CD14-positive monocyte (primary cell): ENCODE results near the gene PSMD9. TPM values are rescaled to one million over a fixed set of nuclear protein-coding genes. Genes with fewer than 3 reads are reported as not detected.

Experiments
- DNase-seq, 3 donors: peaks; one replicate each; pipeline ENCODE4 v3.0.0-alpha.2; 2011 to 2022
- H2AFZ ChIP-seq: 2 replicates; pipeline ENCODE4 v1.6.0; 2012; ENCODE audit warnings: mild to moderate bottlenecking, low read depth, low read length, inconsistent platforms; ENCODE audit not compliant: insufficient read depth, poor library complexity, severe bottlenecking
- H3K27ac ChIP-seq, 2 donors: 1 replicate in 1 of 2; 2 replicates in 1 of 2; pipeline ENCODE4 v1.5.1; 2012 to 2013; ENCODE audit warnings: low read length in 2 of 2, control low read depth in 1 of 2, inconsistent platforms in 1 of 2, low read depth in 1 of 2, mild to moderate bottlenecking in 1 of 2
- H3K27me3 ChIP-seq, 2 donors: one replicate each; pipeline versions ENCODE4 v1.6.0 to v1.6.1; 2011 to 2013; ENCODE audit warnings: low read length in 2 of 2; ENCODE audit not compliant: control insufficient read depth in 2 of 2, insufficient read depth in 2 of 2
- H3K36me3 ChIP-seq, 2 donors: replicated peaks in 1 of 2; 1 replicate in 1 of 2; 2 replicates in 1 of 2; pipeline versions ENCODE4 v1.5.1 to v1.6.1; 2012 to 2013; ENCODE audit warnings: low read length in 2 of 2, control low read depth in 1 of 2, inconsistent platforms in 1 of 2, mild to moderate bottlenecking in 1 of 2; ENCODE audit not compliant: insufficient read depth in 2 of 2, control insufficient read depth in 1 of 2
- H3K4me1 ChIP-seq, 2 donors: 1 replicate in 1 of 2; 2 replicates in 1 of 2; pipeline versions ENCODE4 v1.5.1 to v1.6.1; 2012 to 2013; ENCODE audit warnings: low read length in 2 of 2, control low read depth in 1 of 2, inconsistent platforms in 1 of 2, mild to moderate bottlenecking in 1 of 2, moderate library complexity in 1 of 2; ENCODE audit not compliant: insufficient read depth in 2 of 2, control insufficient read depth in 1 of 2
- H3K4me2 ChIP-seq: replicated peaks from 2 replicates; pipeline ENCODE3; 2012; ENCODE audit warnings: low read length, moderate library complexity, mild to moderate bottlenecking; ENCODE audit not compliant: poor library complexity, severe bottlenecking; ENCODE audit errors: extremely low read depth
- H3K4me3 ChIP-seq, 3 experiments: fragments of 200-600 bp in 1 of 3; sonication (generic) in 1 of 3; replicated peaks in 1 of 3; 1 replicate in 2 of 3; 2 replicates in 1 of 3; pipeline ENCODE4 v1.5.1; 2011 to 2013; ENCODE audit warnings: low read length in 3 of 3, mild to moderate bottlenecking in 3 of 3, control low read depth in 2 of 3, low read depth in 2 of 3, inconsistent platforms in 1 of 3, moderate library complexity in 1 of 3
- H3K79me2 ChIP-seq: 2 replicates; pipeline ENCODE4 v1.6.0; 2012; ENCODE audit warnings: mild to moderate bottlenecking, control low read depth, inconsistent platforms, low read length, moderate library complexity; ENCODE audit not compliant: insufficient read depth
- H3K9ac ChIP-seq: 2 replicates; pipeline ENCODE4 v1.6.0; 2017; ENCODE audit warnings: low read length, mild to moderate bottlenecking; ENCODE audit not compliant: insufficient read depth, poor library complexity, severe bottlenecking
- H3K9me3 ChIP-seq, 2 donors: replicated peaks in 1 of 2; 1 replicate in 1 of 2; 2 replicates in 1 of 2; pipeline versions ENCODE4 v1.5.1 to v1.6.1; 2012 to 2013; ENCODE audit warnings: low read length in 2 of 2, control low read depth in 1 of 2; ENCODE audit not compliant: control insufficient read depth in 1 of 2, insufficient read depth in 1 of 2
- H4K20me1 ChIP-seq: 2 replicates; pipeline ENCODE4 v1.6.0; 2012; ENCODE audit warnings: mild to moderate bottlenecking, low read length, control low read depth, moderate library complexity; ENCODE audit not compliant: insufficient read depth
- H3K27ac Mint-ChIP-seq, 7 donors: one replicate each; pipeline ENCODE4 v1.8.0; 2020; ENCODE audit warnings: mild to moderate bottlenecking in 7 of 7, mixed read lengths in 7 of 7, moderate library complexity in 6 of 7, inconsistent platforms in 2 of 7
- H3K27me3 Mint-ChIP-seq, 3 donors: one replicate each; pipeline ENCODE4 v1.8.0; 2021 to 2022; ENCODE audit warnings: low read depth in 3 of 3, mild to moderate bottlenecking in 3 of 3, mixed read lengths in 3 of 3, moderate library complexity in 3 of 3, inconsistent platforms in 1 of 3
- H3K36me3 Mint-ChIP-seq, 2 donors: one replicate each; pipeline ENCODE4 v1.8.0; 2020; ENCODE audit warnings: mixed read lengths in 2 of 2, inconsistent platforms in 1 of 2, mild to moderate bottlenecking in 1 of 2
- H3K4me1 Mint-ChIP-seq: one replicate; pipeline ENCODE4 v1.8.0; 2020; ENCODE audit warnings: mild to moderate bottlenecking, mixed read lengths
- H3K4me3 Mint-ChIP-seq, 2 donors: one replicate each; pipeline ENCODE4 v1.8.0; 2020; ENCODE audit warnings: mild to moderate bottlenecking in 2 of 2, mixed read lengths in 2 of 2, moderate library complexity in 1 of 2
- H3K9me3 Mint-ChIP-seq, 7 donors: one replicate each; pipeline ENCODE4 v1.8.0; 2020 to 2022; ENCODE audit warnings: mixed read lengths in 7 of 7, mild to moderate bottlenecking in 6 of 7, moderate library complexity in 6 of 7, inconsistent platforms in 2 of 7
- WGBS: methylation state at CpG from one replicate; pipeline ENCODE4 v1.1.5; 2013; ENCODE audit warnings: missing lambda C conversion rate; ENCODE audit not compliant: insufficient coverage; 5-methylcytosine and 5-hydroxymethylcytosine counted together
- intact Hi-C, 2 donors: fragments of 100-400 bp; cut with micrococcal nuclease; formaldehyde crosslinking; loops; one replicate each; pipeline versions ENCODE4 v1.15.0 to v1.15.1; 2023
- polyA plus RNA-seq, 3 donors: library from polyadenylated mRNA; depleted of rRNA in 1 of 3; unstranded in 2 of 3; stranded (reverse) in 1 of 3; fragments of 300-500 nt in 2 of 3; fragments of >200 nt in 1 of 3; fragmentation: Illumina TruSeq in 2 of 3; gene quantifications; 1 replicate in 2 of 3; 2 replicates in 1 of 3; pipeline ENCODE4 v1.2.3, GENCODE V29; 2012 to 2021
- TF ChIP-seq, protein P1 (sequence below): fragments of 200-600 bp; IDR thresholded peaks from one replicate; pipeline ENCODE4 v1.8.0; 2022; ENCODE audit warnings: antibody characterized with exemption, mild to moderate bottlenecking

PSMD9 gene
- polyA plus RNA-seq, 3 donors, result 89.6 to 135 (median 93.3) TPM

DNA sequence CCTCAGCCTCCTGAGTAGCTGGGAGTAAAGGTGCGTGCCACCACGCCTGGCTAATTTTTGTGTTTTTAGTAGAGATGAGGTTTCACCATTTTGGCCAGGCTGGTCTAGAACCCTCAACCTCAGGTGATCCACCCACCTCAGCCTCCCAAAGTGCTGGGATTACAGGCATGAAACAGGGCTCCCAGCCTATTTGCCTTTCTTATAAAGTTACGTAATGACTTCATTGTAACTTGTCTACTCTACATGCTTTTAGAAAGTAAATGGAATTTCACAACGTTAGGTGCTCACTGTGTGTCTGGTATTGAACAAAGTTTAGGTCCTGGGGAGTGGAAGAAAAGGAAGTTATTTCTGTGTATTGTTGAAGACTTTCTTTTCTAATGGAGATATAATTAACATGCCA, 42.3 kb downstream of the PSMD9 start:
- no peak overlapping the region for H3K4me3 Mint-ChIP-seq

DNA sequence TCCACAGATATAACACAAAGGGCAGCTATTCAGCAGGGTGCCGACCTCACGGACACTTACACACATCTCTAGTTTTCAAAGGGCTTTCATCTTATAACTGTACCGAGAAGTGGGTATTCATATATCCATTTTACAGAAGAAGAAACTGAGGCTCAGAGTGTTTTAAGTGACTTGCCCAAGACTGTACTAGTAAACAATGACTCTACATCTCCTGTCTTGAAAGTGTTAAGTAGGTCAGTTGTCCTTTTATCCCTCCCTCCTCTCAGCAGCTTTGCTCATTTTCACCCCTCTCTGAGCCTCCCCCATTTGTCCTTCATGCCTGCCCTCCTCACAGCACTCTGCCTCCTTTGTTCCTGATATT, 43.6 kb downstream of the PSMD9 start:
- no peaks in the 10 kb centered on the region for H3K27me3 ChIP-seq
- Mint-ChIP-seq H3K9me3 (peaks cover 0 to 1% (median 0%) of the 10 kb centered on the region in 7 donors), H3K4me1 (peaks cover 11% of the 10 kb centered on the region), H3K27ac (peak overlapping the region in 1 of 7 donors; percentile 9), H3K4me3 (no peak overlapping the region), H3K27me3 (peaks cover 0 to 3% (median 1%) of the 10 kb centered on the region in 3 donors), H3K36me3 (no peaks in the 10 kb centered on the region)
- H3K27ac ChIP-seq, result no peak overlapping the region
- H3K4me3 ChIP-seq, result no peak overlapping the region
- H3K9me3 ChIP-seq, result no peaks in the 10 kb centered on the region
- no peak overlapping the region for H2AFZ ChIP-seq
- H3K9ac ChIP-seq, result no peak overlapping the region
- H3K79me2 ChIP-seq, result no peaks in the 10 kb centered on the region
- H4K20me1 ChIP-seq, result no peaks in the 10 kb centered on the region
- no peaks in the 10 kb centered on the region for H3K36me3 ChIP-seq
- no peak overlapping the region for H3K4me2 ChIP-seq
- no peak for DNase-seq
- TF ChIP-seq, protein P1, sequence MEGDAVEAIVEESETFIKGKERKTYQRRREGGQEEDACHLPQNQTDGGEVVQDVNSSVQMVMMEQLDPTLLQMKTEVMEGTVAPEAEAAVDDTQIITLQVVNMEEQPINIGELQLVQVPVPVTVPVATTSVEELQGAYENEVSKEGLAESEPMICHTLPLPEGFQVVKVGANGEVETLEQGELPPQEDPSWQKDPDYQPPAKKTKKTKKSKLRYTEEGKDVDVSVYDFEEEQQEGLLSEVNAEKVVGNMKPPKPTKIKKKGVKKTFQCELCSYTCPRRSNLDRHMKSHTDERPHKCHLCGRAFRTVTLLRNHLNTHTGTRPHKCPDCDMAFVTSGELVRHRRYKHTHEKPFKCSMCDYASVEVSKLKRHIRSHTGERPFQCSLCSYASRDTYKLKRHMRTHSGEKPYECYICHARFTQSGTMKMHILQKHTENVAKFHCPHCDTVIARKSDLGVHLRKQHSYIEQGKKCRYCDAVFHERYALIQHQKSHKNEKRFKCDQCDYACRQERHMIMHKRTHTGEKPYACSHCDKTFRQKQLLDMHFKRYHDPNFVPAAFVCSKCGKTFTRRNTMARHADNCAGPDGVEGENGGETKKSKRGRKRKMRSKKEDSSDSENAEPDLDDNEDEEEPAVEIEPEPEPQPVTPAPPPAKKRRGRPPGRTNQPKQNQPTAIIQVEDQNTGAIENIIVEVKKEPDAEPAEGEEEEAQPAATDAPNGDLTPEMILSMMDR, result no peak
- WGBS, result 100% methylated on average over 1 of the region's 3 CpGs
- intact Hi-C loops, result no loop called here
- H3K4me1 ChIP-seq, result peaks cover 9% of the 10 kb centered on the region in 2 donors

More for the DNA sequence above, 42.3 kb downstream of the PSMD9 start:
- H3K4me2 ChIP-seq, result no peak overlapping the region
- H2AFZ ChIP-seq, result no peak overlapping the region
- no peak overlapping the region for H3K9ac ChIP-seq
- intact Hi-C loops, result no loop called here
- H3K9me3 Mint-ChIP-seq, result peaks cover 0 to 2% (median 0%) of the 10 kb centered on the region in 7 donors
- H3K27ac Mint-ChIP-seq, result no peak overlapping the region
- no CpG with 5 or more reads among the region's 4 CpGs for WGBS
- peaks cover 18% of the 10 kb centered on the region for H3K4me1 Mint-ChIP-seq
- H4K20me1 ChIP-seq, result no peaks in the 10 kb centered on the region
- no peak overlapping the region for H3K27ac ChIP-seq
- no peaks in the 10 kb centered on the region for H3K36me3 ChIP-seq
- peaks cover 17 to 18% of the 10 kb centered on the region in 2 donors for H3K4me1 ChIP-seq
- TF ChIP-seq, protein P1, result no peak
- no peaks in the 10 kb centered on the region for H3K27me3 ChIP-seq
- no peaks in the 10 kb centered on the region for H3K9me3 ChIP-seq
- H3K4me3 ChIP-seq, result no peak overlapping the region
- no peaks in the 10 kb centered on the region for H3K36me3 Mint-ChIP-seq
- no peak for DNase-seq
- peaks cover 0 to 3% (median 1%) of the 10 kb centered on the region in 3 donors for H3K27me3 Mint-ChIP-seq
- no peaks in the 10 kb centered on the region for H3K79me2 ChIP-seq
